NCI-H146 treated with DMSO at 0.1 percent for 48 hours (cell line): ENCODE results near the gene FTSJ1.

Experiments
- DNase-seq: peaks from one replicate; lab custom pipeline; 2025; ENCODE audit not compliant: unreplicated experiment; lab: John Stamatoyannopoulos, UW

Gene FTSJ1

GRCh38 chrX:48470110-48470832, 5.7 kb upstream of the FTSJ1 start, which contains the start of gene SLC38A5:
Gene SLC38A5, minus strand, starts transcription at chrX:48470260. Its CDS starts 2,336 bp downstream, at chrX:48467924.
- no peak for DNase-seq

- no peak for DNase-seq
Observed at GRCh38 chrX:48470833-48471118, 5.2 kb upstream of the FTSJ1 start.

- DNase-seq: no peak
Observed at GRCh38 chrX:48471504-48471903, 4.5 kb upstream of the FTSJ1 start.

- no peak for DNase-seq
Observed at GRCh38 chrX:48472225-48472624, 3.8 kb upstream of the FTSJ1 start.

- DNase-seq: no peak
Observed at GRCh38 chrX:48472851-48473703, 2.9 kb upstream of the FTSJ1 start.

GRCh38 chrX:48473704-48473990, 2.4 kb upstream of the FTSJ1 start:
- DNase-seq: no peak

- DNase-seq: no peak
Observed at GRCh38 chrX:48474127-48474526, 1.9 kb upstream of the FTSJ1 start.

- DNase-seq: no peak
Observed at GRCh38 chrX:48474581-48474980, 1.4 kb upstream of the FTSJ1 start.

GRCh38 chrX:48475296-48475695, 703 bp upstream of the FTSJ1 start:
- no peak for DNase-seq

GRCh38 chrX:48476919-48477318, 920 bp downstream of the FTSJ1 start:
- no peak for DNase-seq

- no peak for DNase-seq
Observed at GRCh38 chrX:48477960-48478755, 2.2 kb downstream of the FTSJ1 start.

- no peak for DNase-seq
Observed at GRCh38 chrX:48478806-48479205, 2.8 kb downstream of the FTSJ1 start.

GRCh38 chrX:48480142-48480541, 4.1 kb downstream of the FTSJ1 start:
- DNase-seq: no peak

GRCh38 chrX:48480583-48480982, 4.6 kb downstream of the FTSJ1 start:
- DNase-seq: no peak

- no peak for DNase-seq
Observed at GRCh38 chrX:48482526-48482925, 6.5 kb downstream of the FTSJ1 start.

- DNase-seq: no peak
Observed at GRCh38 chrX:48487362-48487798, 11.4 kb downstream of the FTSJ1 start.

- DNase-seq: no peak
Observed at GRCh38 chrX:48488034-48488433, 12.0 kb downstream of the FTSJ1 start.

- DNase-seq: no peak
Observed at GRCh38 chrX:48489296-48489695, 13.3 kb downstream of the FTSJ1 start.

- no peak for DNase-seq
Observed at GRCh38 chrX:48489892-48490291, 13.9 kb downstream of the FTSJ1 start.

- no peak for DNase-seq
Observed at GRCh38 chrX:48490661-48491060, 14.7 kb downstream of the FTSJ1 start.

GRCh38 chrX:48491809-48492208, 15.8 kb downstream of the FTSJ1 start:
- no peak for DNase-seq
